Panc1 (cell line): ENCODE results near the gene NLRP1.

Experiments
- CTCF ChIP-seq: fragments of 450-650 bp; IDR thresholded peaks from 2 replicates; pipeline ENCODE4 v1.5.1; 2017; ENCODE audit warnings: mild to moderate bottlenecking
- POLR2AphosphoS5 ChIP-seq: IDR thresholded peaks from 2 replicates; pipeline ENCODE4 v1.6.1; 2012; ENCODE audit warnings: mild to moderate bottlenecking, low read depth, low read length, moderate library complexity

- TF ChIP-seq CTCF (no peak), POLR2AphosphoS5 (no peak)
These were observed 73.5 kb downstream of the NLRP1 start for GRCh38 chr17:5510771-5511170.
